Dendritic cell treated with granulocyte-macrophage colony-stimulating factor and Interleukin-4, amounts not matched to agents 40 ng/mL and 50 ng/mL, for 4 days (primary cell): ENCODE data around the gene SQSTM1.
"Not testable (repeated sequence)": the region's sequence is repeated elsewhere in the genome, so short reads cannot be mapped to it uniquely, and the experiment has no call there.

Source experiments
- H3K27ac Mint-ChIP-seq: one replicate; pipeline ENCODE4 v1.8.0; 2022; ENCODE audit warnings: mild to moderate bottlenecking, mixed read lengths
- H3K27me3 Mint-ChIP-seq: one replicate; pipeline ENCODE4 v1.8.0; 2022; ENCODE audit warnings: mild to moderate bottlenecking, mixed read lengths
- H3K36me3 Mint-ChIP-seq: one replicate; pipeline ENCODE4 v1.8.0; 2022; ENCODE audit warnings: low read depth, mixed read lengths
- H3K4me1 Mint-ChIP-seq: one replicate; pipeline ENCODE4 v1.8.0; 2022; ENCODE audit warnings: low read depth, mixed read lengths
- H3K4me3 Mint-ChIP-seq: one replicate; pipeline ENCODE4 v1.8.0; 2022; ENCODE audit warnings: mild to moderate bottlenecking, moderate library complexity, mixed read lengths
- H3K9me3 Mint-ChIP-seq: one replicate; pipeline ENCODE4 v1.8.0; 2022; ENCODE audit warnings: mixed read lengths
- intact Hi-C: fragments of 100-400 bp; cut with micrococcal nuclease; formaldehyde crosslinking; loops from one replicate; pipeline ENCODE4 v1.15.0; 2022

Gene SQSTM1

GRCh38 chr5:179832039-179832745 is 11.5 kb downstream of the SQSTM1 start:
- intact Hi-C loops = no loop called here
- Mint-ChIP-seq H3K9me3 (no peaks in the 10 kb centered on the region), H3K36me3 (peaks cover 97% of the 10 kb centered on the region), H3K27me3 (no peaks in the 10 kb centered on the region), H3K4me3 (no peak overlapping the region), H3K4me1 (peaks cover 31% of the 10 kb centered on the region), H3K27ac (no peak overlapping the region)

- Mint-ChIP-seq H3K4me1 (peaks cover 22% of the 10 kb centered on the region), H3K4me3 (no peak overlapping the region), H3K36me3 (peaks cover 97% of the 10 kb centered on the region), H3K27ac (no peak overlapping the region), H3K27me3 (no peaks in the 10 kb centered on the region), H3K9me3 (no peaks in the 10 kb centered on the region)
- intact Hi-C loops = no loop called here
Observed at GRCh38 chr5:179833056-179833708, 12.5 kb downstream of the SQSTM1 start.

- Mint-ChIP-seq H3K27me3 (no peaks in the 10 kb centered on the region), H3K27ac (no peak overlapping the region), H3K4me1 (peaks cover 18% of the 10 kb centered on the region), H3K9me3 (no peaks in the 10 kb centered on the region), H3K4me3 (no peak overlapping the region), H3K36me3 (peaks cover 97% of the 10 kb centered on the region)
- intact Hi-C loops = no loop called here
Observed at GRCh38 chr5:179833709-179834070, 13.0 kb downstream of the SQSTM1 start.

GRCh38 chr5:179834120-179834519 is 13.4 kb downstream of the SQSTM1 start:
- intact Hi-C loops = no loop called here

GRCh38 chr5:179834871-179835270 is 14.2 kb downstream of the SQSTM1 start:
- peaks cover 89% of the 10 kb centered on the region for H3K36me3 Mint-ChIP-seq
- H3K4me3 Mint-ChIP-seq, H3K9me3 Mint-ChIP-seq, H3K27ac Mint-ChIP-seq, H3K4me1 Mint-ChIP-seq, intact Hi-C loops, H3K27me3 Mint-ChIP-seq: not testable (repeated sequence)

More at GRCh38 chr5:179834120-179834519, 13.4 kb downstream of the SQSTM1 start:
- peaks cover 14% of the 10 kb centered on the region for H3K4me1 Mint-ChIP-seq
- no peak overlapping the region for H3K27ac Mint-ChIP-seq
- no peaks in the 10 kb centered on the region for H3K27me3 Mint-ChIP-seq
- H3K9me3 Mint-ChIP-seq = no peaks in the 10 kb centered on the region
- H3K36me3 Mint-ChIP-seq = peaks cover 96% of the 10 kb centered on the region
- no peak overlapping the region for H3K4me3 Mint-ChIP-seq

- H3K4me3 Mint-ChIP-seq = no peak overlapping the region
- H3K27ac Mint-ChIP-seq = no peak overlapping the region
- H3K36me3 Mint-ChIP-seq = peaks cover 88% of the 10 kb centered on the region
- H3K9me3 Mint-ChIP-seq = no peaks in the 10 kb centered on the region
- peaks cover 9% of the 10 kb centered on the region for H3K4me1 Mint-ChIP-seq
- no peaks in the 10 kb centered on the region for H3K27me3 Mint-ChIP-seq
- intact Hi-C loops = no loop called here
Observed at GRCh38 chr5:179836225-179837019, 15.7 kb downstream of the SQSTM1 start.

- Mint-ChIP-seq H3K27ac (no peak overlapping the region), H3K36me3 (peaks cover 84% of the 10 kb centered on the region), H3K9me3 (no peaks in the 10 kb centered on the region), H3K27me3 (no peaks in the 10 kb centered on the region), H3K4me1 (peaks cover 9% of the 10 kb centered on the region), H3K4me3 (no peak overlapping the region)
- intact Hi-C loops = no loop called here
Observed at GRCh38 chr5:179837076-179838011, 16.6 kb downstream of the SQSTM1 start.

GRCh38 chr5:179839328-179840256 is 18.9 kb downstream of the SQSTM1 start:
- Mint-ChIP-seq H3K4me3 (no peak overlapping the region), H3K4me1 (peaks cover 6% of the 10 kb centered on the region), H3K36me3 (peaks cover 64% of the 10 kb centered on the region), H3K27me3 (no peaks in the 10 kb centered on the region), H3K27ac (peak overlapping the region; percentile 42), H3K9me3 (peaks cover 1% of the 10 kb centered on the region)
- intact Hi-C loops = no loop called here

- Mint-ChIP-seq H3K9me3 (peaks cover 9% of the 10 kb centered on the region), H3K4me1 (peaks cover 6% of the 10 kb centered on the region), H3K27ac (no peak overlapping the region), H3K4me3 (no peak overlapping the region), H3K36me3 (peaks cover 63% of the 10 kb centered on the region), H3K27me3 (no peaks in the 10 kb centered on the region)
- intact Hi-C loops = no loop called here
Observed at GRCh38 chr5:179840321-179840720, 19.6 kb downstream of the SQSTM1 start.

- Mint-ChIP-seq H3K27ac (no peak overlapping the region), H3K4me1 (peaks cover 6% of the 10 kb centered on the region)
- intact Hi-C loops = no loop called here
Observed at GRCh38 chr5:179840766-179841165, 20.1 kb downstream of the SQSTM1 start.

GRCh38 chr5:179841621-179842020 is 20.9 kb downstream of the SQSTM1 start:
- Mint-ChIP-seq H3K27ac (no peak overlapping the region), H3K27me3 (no peaks in the 10 kb centered on the region), H3K9me3 (peaks cover 9% of the 10 kb centered on the region), H3K4me3 (no peak overlapping the region), H3K4me1 (peaks cover 6% of the 10 kb centered on the region), H3K36me3 (peaks cover 59% of the 10 kb centered on the region)
- intact Hi-C loops = no loop called here

More at GRCh38 chr5:179840766-179841165, 20.1 kb downstream of the SQSTM1 start:
- Mint-ChIP-seq H3K36me3 (peaks cover 59% of the 10 kb centered on the region), H3K4me3 (no peak overlapping the region), H3K27me3 (no peaks in the 10 kb centered on the region), H3K9me3 (peaks cover 9% of the 10 kb centered on the region)

- peak overlapping the region; percentile 65 for H3K27ac Mint-ChIP-seq
- no peaks in the 10 kb centered on the region for H3K27me3 Mint-ChIP-seq
- H3K4me3 Mint-ChIP-seq = no peak overlapping the region
- peaks cover 24% of the 10 kb centered on the region for H3K4me1 Mint-ChIP-seq
- H3K9me3 Mint-ChIP-seq = no peaks in the 10 kb centered on the region
- H3K36me3 Mint-ChIP-seq = peaks cover 8% of the 10 kb centered on the region
- intact Hi-C loops = no loop called here
Observed at GRCh38 chr5:179852993-179853547, 32.4 kb downstream of the SQSTM1 start.
